ENCODE measurements around the gene NEK4.
"Not testable (repeated sequence)": the region's sequence is repeated elsewhere in the genome, so short reads cannot be mapped to it uniquely, and the experiment has no call there.

Gene NEK4

GRCh38 chr3:52777959-52778805 lies 7.4 kb upstream of the NEK4 start:
- no peak for DNase-seq

GRCh38 chr3:52777127-52777958 lies 6.6 kb upstream of the NEK4 start, which contains the start of gene ITIH1:
TSS of gene ITIH1 (plus strand) at chr3:52777599. CDS start at chr3:52777616, 17 bp downstream.
- DNase-seq, result no peak

- not testable (repeated sequence) for DNase-seq
Measured at GRCh38 chr3:52776486-52776885, 5.7 kb upstream of the NEK4 start.

GRCh38 chr3:52775877-52776276 lies 5.1 kb upstream of the NEK4 start:
- no peak for DNase-seq

- DNase-seq, result no peak
Measured at GRCh38 chr3:52774901-52775864, 4.4 kb upstream of the NEK4 start.

- DNase-seq, result no peak
Measured at GRCh38 chr3:52774066-52774713, 3.5 kb upstream of the NEK4 start.

- no peak for DNase-seq
Measured at GRCh38 chr3:52773361-52774065, 2.8 kb upstream of the NEK4 start.

GRCh38 chr3:52771702-52772101 lies 962 bp upstream of the NEK4 start:
- no peak for DNase-seq

- no peak for DNase-seq
Measured at GRCh38 chr3:52771334-52771681, 568 bp upstream of the NEK4 start.

GRCh38 chr3:52769786-52770455 lies 819 bp downstream of the NEK4 start:
- DNase-seq, result no peak

GRCh38 chr3:52763466-52763865 lies 7.3 kb downstream of the NEK4 start:
- no peak for DNase-seq

- DNase-seq, result no peak
Measured at GRCh38 chr3:52756141-52756540, 14.6 kb downstream of the NEK4 start.

GRCh38 chr3:52754373-52754772 lies 16.4 kb downstream of the NEK4 start:
- no peak for DNase-seq

- DNase-seq, result no peak
Measured at GRCh38 chr3:52752045-52752660, 18.6 kb downstream of the NEK4 start.

- DNase-seq, result no peak
Measured at GRCh38 chr3:52743721-52744120, 27.0 kb downstream of the NEK4 start.

- no peak for DNase-seq
Measured at GRCh38 chr3:52743152-52743551, 27.6 kb downstream of the NEK4 start.

- peak in 1 of 2 experiments; percentile 2 for DNase-seq
Measured at GRCh38 chr3:52742418-52743041, 28.2 kb downstream of the NEK4 start.

- DNase-seq, result no peak
Measured at GRCh38 chr3:52739730-52740129, 31.0 kb downstream of the NEK4 start.

- DNase-seq, result no peak
Measured at GRCh38 chr3:52733256-52733891, 37.4 kb downstream of the NEK4 start.

- no peak for DNase-seq
Measured at GRCh38 chr3:52731590-52731989, 39.1 kb downstream of the NEK4 start.
